NOMO-1 treated with dmso at 0.1 percent for 144 hours (cell line): ENCODE data around the gene RBM42.
"Not testable (repeated sequence)": the region's sequence is repeated elsewhere in the genome, so short reads cannot be mapped to it uniquely, and the experiment has no call there.

Experiments
- DNase-seq: peaks from one replicate; lab custom pipeline; 2025; ENCODE audit not compliant: unreplicated experiment; lab: John Stamatoyannopoulos, UW

RBM42 gene, protein sequence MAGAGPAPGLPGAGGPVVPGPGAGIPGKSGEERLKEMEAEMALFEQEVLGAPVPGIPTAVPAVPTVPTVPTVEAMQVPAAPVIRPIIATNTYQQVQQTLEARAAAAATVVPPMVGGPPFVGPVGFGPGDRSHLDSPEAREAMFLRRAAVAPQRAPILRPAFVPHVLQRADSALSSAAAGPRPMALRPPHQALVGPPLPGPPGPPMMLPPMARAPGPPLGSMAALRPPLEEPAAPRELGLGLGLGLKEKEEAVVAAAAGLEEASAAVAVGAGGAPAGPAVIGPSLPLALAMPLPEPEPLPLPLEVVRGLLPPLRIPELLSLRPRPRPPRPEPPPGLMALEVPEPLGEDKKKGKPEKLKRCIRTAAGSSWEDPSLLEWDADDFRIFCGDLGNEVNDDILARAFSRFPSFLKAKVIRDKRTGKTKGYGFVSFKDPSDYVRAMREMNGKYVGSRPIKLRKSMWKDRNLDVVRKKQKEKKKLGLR

DNA sequence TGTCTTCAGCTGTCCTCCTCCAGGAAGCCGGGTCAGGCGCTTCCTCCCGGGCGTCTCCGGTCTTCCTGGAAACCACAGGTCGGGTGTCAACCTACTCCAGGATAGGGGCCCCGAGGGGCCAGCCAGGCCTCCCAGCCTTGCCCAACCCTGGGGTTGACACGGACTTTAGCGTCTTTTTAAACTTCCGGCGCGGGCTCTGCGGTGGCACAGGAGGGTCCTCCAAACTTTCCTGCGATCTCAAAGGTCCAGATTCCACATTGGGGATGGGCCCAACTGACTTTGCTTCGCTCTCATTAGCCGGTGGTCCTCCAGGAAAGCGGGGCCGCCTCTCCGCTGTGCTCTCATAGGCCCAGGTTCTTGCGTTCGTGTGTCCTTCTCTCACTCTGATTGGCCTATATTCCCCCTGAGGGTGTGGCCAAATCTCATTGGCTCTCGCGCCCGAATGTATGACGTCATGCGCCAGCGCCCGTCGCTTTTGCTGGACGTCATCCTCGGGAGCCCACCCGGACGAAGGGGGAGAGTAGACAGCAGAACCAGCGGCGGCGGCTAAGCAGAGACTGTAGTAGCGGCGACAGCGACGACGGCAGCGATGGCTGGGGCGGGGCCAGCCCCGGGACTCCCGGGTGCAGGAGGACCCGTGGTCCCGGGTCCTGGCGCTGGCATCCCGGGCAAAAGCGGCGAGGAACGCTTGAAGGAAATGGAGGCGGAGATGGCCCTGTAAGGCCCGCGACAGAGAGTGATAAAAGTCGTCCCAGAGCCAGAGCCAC lies at the start of gene RBM42:
Gene RBM42, plus strand, starts transcription at position 472 of the 767 bp plus-strand sequence. Its CDS starts 118 bp downstream, at position 590.
- DNase-seq = peak; percentile 99

DNA sequence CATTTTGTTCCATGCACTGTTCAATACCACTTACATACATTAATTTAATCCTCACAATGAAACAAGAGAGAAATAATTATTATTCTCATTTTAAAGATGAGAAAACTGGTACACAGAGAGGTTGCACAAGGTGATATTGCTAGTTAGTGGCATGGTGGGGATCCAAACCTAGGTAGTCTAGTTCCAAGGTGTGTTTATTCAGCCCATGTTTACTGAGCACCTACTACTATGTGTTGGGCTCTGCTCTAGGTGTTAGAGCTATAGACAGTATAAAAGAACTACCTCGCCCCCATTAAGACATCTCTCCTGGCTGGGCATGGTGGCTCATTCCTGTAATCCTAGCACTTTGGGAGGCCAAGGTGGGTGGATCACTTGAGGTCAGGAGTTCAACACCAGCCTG lies 46.1 kb upstream of the RBM42 start:
- no peak for DNase-seq

DNA sequence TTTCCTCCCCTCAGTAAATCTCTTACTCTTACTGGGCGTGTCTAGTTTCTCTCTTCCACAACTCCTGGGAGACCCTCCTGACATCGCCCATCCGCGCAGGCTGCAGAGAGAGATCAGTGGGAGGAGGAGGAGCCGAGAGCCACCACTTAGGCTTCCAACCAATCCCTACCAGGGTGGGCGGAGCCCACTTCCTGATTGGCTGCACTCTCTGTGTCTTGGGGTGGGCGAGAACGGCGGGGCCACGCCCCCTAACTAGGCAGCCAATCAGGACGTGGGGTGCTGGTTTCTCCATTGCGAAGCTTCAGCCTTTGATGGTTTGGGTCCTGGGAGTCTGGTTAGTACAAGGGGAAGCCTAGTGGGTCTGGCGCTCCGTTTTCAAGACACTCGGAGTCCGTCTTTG lies 43.0 kb upstream of the RBM42 start, which contains the start of gene PMIS2:
Gene PMIS2, plus strand, starts transcription at position 326 of the 400 bp plus-strand sequence. CDS start 87 bp downstream, outside the sequence.
- DNase-seq = no peak

DNA sequence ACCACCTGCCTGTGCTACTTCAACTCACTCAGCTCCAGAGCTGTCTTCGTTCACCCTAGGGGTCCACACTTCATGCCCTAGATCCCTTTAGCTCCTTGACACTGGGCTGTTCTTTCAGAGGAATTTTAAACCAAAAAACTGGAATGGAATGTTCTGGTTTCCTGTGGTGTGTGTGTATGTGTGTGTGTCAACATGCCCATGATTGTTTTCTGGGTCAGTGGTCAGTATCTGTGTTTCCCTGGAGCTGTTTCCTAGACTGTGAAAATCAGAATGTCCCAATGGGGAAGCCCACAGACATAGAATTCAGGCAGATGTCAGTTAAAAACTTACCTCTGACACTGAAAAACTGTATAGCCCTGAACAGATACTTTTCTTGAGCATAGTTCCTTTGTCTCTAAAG lies 41.5 kb upstream of the RBM42 start:
- DNase-seq = no peak

DNA sequence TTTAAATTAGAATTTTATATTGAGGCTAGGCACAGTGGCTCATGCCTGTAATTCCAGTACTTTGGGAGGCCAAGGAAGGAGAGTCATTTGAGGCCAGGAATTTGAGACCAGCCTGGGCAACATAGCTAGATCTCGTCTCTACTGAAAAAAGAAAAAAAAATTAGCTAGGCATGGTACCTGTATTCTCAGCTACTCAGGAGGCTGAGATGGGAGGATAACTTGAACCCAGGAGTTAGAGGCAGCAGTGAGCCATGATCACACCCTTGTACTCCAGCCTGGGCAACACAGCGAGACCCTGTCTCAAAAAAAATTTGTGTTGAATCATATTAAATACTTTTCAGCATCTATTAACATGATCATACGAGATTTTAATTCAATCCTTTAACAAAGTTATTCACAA lies 38.0 kb upstream of the RBM42 start:
- no peak for DNase-seq

DNA sequence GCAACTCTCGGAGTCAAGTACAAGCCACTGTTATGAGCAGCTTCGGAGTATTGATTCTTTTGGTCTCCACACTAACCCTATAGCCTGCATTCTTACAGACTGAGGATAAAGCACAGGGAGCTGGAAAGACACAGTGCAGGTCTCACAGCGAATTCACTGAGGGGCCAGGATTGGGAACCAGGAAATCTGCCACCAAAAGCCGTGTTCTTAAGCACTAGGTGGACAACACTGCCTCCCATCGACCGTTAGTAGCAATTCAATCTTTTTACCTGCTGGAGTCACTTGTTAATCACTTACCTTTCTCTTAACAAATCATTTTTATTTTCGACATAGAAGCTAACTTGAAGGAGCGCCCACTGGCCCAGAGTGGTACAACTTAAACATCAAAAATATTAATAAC lies 36.6 kb upstream of the RBM42 start:
- DNase-seq = no peak

DNA sequence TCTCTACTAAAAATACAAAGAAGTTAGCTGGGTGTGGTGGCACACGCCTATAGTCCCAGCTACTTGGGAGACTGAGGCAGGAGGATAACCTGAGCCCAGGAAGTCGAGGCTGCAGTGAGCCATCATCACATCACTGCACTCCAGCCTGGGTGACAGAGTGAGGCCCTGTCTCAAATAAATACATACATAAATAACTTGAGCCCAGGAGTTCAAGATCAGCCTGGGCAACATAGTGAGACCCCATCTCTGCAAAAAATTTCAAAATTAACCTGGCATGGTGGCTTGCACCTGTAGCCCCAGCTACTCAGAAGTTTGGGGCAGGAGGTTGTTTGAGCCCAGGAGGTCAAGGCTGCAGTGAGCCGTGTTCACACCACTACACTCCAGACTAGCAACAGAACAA lies 33.8 kb upstream of the RBM42 start:
- DNase-seq = not testable (repeated sequence)

DNA sequence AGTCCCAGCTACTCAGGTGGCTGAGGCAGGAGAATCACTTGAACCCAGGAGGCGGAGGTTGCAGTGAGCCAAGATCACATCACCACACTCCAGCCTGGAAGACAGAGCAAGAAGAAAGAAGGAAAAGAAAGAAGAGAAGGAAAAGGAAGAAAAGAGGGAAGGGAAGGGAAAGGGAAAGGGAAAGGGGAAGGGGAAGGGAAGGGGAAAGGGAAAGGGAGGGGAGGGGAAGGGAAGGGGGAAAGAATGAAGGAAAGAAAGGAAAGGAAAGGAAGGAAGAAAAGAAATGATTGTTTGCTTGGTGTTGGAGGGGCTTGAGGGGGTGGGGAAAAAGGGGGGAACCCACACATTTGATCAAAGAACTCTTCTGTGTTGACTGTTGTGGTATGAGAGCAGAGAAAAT lies 32.9 kb upstream of the RBM42 start:
- DNase-seq = no peak

DNA sequence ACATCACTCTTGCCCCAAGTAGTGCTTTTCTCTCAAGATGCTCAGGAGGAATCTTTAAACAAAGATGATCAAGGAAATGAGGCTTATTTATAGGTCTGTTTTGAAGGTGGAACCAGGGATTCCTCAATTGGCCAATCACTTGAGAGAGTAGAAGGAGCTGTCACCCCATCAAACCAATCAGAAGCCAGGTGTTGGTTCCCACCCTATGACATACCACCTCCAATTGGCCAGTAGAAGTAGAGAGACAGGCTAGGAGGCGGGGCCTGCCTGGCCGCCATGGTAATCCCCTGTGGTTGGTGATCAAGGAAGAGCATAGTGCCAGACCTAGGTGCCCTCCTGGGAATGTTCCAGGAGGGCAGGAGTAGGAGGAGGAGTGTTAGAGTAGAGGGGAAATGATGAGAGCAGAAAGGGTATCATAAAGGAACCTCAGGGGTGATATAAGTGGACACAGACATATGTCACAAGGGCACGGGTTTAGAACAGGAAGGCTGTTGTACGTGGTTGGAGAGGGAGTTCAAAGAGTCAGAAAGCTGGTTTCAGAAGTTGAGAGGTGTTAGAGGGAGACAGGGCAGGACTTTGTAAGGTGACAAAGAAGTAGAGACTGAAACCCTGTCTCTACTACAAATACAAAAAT lies 32.4 kb upstream of the RBM42 start:
- no peak for DNase-seq

DNA sequence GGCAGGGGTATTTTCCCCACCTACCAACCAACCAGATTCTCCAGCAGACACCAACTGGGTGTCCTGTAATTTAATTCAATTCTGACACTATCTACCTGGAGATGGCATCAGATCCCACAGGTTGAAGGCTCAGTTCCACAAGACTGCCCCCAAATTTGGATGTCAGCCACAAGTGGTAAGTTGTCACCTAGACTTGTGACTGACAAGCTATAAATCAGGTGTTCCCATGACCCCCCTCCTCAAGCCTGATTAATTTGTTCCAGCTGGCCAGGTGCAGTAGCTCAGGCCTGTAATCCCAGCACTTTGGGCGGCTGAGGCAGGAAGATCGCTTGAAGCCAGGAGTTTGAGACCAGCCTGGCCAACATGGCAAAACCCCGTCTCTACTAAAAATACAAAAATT lies 26.9 kb upstream of the RBM42 start:
- no peak for DNase-seq

DNA sequence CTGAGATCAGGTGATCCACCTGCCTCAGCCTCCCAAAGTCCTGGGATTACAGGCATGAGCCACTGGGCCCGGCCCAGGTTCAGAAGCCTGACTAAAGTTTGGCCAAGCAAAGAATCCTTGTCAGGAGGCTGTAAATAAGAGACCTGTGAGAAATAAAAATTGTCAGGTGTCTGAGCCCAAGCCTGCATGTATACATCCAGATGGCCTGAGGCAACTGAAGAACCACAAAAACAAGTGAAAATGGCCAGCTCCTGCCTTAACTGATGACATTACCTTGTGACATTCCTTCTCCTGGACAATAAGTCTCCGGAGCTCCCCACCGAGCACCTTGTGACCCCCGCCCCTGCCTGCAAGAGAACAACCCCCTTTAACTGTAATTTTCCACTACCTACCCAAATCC lies 24.4 kb upstream of the RBM42 start:
- not testable (repeated sequence) for DNase-seq

DNA sequence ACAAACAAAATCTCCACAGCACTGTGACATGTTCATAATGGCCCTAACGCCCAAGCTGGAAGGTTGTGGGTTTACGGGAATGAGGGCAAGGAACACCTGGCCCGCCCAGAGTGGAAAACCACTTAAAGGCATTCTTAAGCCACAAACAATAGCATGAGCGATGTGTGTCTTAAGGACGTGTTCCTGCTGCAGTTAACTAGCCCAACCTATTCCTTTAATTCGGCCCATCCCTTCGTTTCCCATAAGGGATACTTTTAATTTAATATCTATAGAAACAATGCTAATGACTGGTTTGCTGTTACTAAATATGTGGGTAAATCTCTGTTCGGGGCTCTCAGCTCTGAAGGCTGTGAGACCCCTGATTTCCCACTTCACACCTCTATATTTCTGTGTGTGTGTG lies 21.7 kb upstream of the RBM42 start:
- not testable (repeated sequence) for DNase-seq

DNA sequence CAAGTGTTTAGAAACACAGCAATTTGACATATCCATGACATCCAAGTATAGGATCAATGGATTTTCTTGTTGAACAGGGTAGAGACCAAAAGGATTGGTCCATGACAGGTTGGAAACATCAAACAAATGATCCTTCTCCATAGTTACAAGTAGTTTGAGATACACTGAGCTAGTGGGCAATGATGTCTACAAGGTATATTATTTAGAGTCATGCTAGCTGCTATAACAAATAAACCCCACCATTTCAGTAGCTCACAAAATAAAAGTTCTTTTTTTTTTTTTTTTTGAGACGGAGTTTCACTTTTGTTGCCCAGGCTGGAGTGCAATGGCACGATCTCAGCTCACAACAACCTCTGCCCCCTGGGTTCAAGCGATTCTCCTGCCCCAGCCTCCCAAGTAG lies 21.2 kb upstream of the RBM42 start:
- DNase-seq = no peak

DNA sequence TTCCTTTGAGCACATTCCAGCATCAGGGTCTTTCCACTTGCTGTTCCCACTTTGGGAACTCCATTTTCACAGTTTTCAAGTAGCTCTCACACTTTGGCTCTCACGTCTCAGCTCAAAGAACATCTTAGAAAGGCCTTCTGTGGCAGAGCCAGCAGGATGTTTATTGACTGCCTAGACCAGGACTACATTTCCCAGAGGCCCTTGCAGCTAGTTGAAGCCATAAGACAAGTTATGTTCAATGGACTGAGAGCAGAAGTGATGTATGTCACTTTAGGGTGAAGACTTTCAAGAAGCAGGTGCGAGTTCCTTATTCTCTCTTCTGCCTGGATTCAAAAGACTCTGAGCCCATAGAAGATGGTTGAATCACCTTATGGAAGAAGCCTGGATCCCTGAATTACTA lies 20.6 kb upstream of the RBM42 start:
- DNase-seq = no peak

DNA sequence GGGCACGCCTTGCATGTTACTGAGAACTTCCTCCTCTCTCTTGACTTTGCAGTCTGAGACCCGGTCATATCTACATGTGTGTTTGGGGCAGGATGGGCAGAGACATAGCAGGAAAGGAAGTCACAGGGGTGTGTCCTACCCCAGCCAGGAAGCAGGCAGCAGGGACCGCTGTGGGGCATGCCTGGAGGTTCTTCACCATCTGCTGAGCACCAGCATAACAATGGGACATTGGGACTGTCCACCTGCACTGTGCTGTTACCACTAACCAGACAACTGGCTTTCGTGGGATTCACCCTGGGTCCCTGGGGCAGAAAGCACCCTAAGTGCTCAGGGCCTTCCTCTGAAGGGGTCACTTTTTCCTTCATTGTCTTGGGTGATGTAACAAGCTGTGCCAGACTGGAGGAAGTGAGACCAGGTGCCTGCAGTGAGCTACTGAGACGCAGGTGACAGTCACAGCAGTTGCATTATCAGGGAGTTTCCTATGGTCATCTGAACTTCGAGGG lies 18.9 kb upstream of the RBM42 start:
- peak; percentile 52 for DNase-seq

DNA sequence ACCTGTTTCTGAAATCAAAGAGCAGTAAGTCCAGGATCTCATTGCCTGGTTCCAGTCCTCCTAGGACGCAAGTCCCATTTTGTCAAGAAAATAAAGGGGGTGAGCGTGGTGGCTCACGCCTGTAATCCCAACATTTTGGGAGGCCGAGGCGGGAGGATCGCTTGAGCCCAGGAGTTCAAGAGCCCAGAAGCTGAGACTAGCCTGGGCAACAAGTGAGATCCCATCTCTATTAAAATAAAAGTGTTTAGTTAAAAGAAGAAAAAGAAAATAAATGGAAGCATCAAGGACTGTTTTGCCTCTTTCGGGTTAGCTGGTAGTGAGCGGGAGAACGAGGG lies 16.6 kb upstream of the RBM42 start:
- no peak for DNase-seq

DNA sequence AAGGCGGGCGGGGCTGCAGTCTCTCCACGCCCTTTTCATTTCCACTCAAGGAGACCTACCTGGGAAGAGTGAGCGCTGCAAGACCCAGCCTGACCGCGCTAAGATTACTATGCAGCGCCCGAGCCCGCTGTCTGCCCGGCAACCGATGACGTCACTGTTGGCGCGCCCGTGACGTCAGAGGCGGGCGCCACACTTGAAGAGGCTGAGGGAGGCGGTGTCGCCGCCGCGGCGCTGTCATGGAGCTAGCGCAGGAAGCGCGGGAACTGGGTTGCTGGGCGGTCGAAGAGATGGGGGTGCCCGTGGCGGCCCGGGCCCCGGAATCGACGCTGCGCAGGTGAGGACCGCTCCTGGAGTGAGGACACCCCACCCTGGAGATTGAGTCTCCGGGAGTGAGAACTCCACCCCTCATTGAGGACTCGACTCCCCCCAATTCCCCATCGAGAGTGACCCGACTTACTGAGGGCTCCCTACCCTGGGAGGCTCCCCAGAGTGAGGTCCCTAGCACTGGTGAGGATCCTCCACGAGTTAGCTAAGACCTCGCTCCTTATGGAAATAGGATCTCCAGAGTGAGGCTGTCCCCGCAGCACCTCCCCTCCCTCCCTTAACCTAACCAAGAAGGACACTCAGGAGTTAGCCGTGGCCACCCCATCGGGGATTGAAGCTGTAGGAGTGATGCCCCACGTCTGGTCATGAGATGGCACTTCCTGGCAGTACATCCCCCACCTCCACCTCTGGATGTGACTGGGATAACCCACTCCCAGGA lies 16.1 kb upstream of the RBM42 start, which contains the start of gene HAUS5:
Gene HAUS5, plus strand, starts transcription at position 177 of the 763 bp plus-strand sequence. Its CDS starts 60 bp downstream, at position 237.
- peak; percentile 84 for DNase-seq

DNA sequence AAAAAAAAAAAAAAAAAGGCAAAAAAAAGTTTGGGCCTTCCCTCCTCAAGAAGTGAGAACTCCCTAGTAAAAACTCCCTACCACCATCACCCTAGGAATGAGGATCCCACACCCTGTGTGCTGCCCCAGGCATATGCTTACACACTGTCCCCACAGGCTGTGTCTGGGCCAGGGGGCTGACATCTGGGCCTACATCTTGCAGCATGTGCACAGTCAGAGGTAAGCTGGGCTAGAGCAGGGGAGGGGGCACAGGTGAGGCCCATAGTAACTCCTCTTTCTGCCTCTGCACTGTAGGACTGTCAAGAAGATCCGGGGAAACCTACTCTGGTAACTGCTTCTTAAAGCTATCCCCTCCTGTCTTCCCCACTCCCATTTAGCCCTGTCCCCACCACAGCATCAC lies 15.3 kb upstream of the RBM42 start:
- no peak for DNase-seq

DNA sequence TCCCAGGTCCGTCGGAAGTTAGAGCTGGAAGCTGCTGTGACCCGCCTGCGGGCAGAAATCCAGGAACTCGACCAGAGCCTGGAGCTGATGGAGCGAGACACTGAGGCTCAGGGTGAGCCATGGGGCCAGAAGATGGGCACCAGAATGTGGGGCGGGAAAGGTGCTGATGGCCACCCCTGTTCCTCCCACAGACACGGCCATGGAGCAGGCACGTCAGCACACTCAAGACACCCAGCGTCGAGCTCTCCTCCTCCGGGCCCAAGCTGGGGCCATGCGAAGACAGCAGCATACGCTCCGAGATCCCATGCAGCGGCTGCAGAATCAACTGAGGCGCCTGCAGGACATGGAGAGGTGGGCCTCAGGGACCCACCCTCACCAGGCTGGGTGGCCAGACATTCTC lies 13.8 kb upstream of the RBM42 start:
- DNase-seq = no peak

DNA sequence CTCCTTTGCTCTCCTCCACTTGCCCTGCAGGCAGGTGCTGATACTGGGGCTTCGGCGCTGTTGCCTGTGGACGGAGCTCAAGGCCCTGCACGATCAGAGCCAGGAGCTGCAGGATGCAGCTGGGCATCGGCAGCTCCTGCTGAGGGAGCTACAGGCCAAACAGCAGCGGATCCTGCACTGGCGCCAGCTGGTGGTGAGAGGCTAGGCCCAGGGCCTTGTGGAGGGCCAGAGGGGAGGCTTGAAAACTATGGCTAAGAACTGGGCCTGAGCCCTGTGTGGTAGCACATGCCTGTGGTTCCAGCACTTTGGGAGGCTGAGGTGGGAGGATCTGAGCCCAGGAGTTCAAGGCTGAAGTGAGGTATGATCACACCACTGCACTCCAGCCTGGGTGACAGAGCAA lies 10.0 kb upstream of the RBM42 start:
- no peak for DNase-seq
